NOMO-1 treated with DMSO at 0.1 percent for 48 hours (cell line): ENCODE measurements around the gene SMG9.

Experiments
- DNase-seq: peaks from one replicate; lab custom pipeline; 2025; ENCODE audit not compliant: unreplicated experiment; lab: John Stamatoyannopoulos, UW

The SMG9 gene

GRCh38 chr19:43759515-43759914 is 4.8 kb upstream of the SMG9 start:
- no peak for DNase-seq

- peak; percentile 86 for DNase-seq
These were observed 567 bp upstream of the SMG9 start for GRCh38 chr19:43755256-43755801.

GRCh38 chr19:43754253-43754502 is 584 bp downstream of the SMG9 start:
- DNase-seq = no peak

GRCh38 chr19:43752287-43752875 is 2.4 kb downstream of the SMG9 start:
- DNase-seq = no peak

GRCh38 chr19:43751466-43752220 is 3.1 kb downstream of the SMG9 start:
- no peak for DNase-seq

- DNase-seq = no peak
These were observed 4.9 kb downstream of the SMG9 start for GRCh38 chr19:43749898-43750297.

- no peak for DNase-seq
These were observed 5.6 kb downstream of the SMG9 start for GRCh38 chr19:43749152-43749551.

- DNase-seq = no peak
These were observed 6.1 kb downstream of the SMG9 start for GRCh38 chr19:43748685-43749084.

GRCh38 chr19:43748205-43748594 is 6.6 kb downstream of the SMG9 start:
- DNase-seq = no peak

GRCh38 chr19:43747557-43748204 is 7.1 kb downstream of the SMG9 start:
- DNase-seq = no peak

- no peak for DNase-seq
These were observed 11.7 kb downstream of the SMG9 start for GRCh38 chr19:43743059-43743458.

GRCh38 chr19:43741075-43741825 is 13.5 kb downstream of the SMG9 start:
- DNase-seq = no peak

GRCh38 chr19:43739439-43740235 is 15.1 kb downstream of the SMG9 start:
- no peak for DNase-seq

GRCh38 chr19:43738780-43739211 is 16.0 kb downstream of the SMG9 start:
- peak; percentile 29 for DNase-seq

GRCh38 chr19:43735957-43736356 is 18.8 kb downstream of the SMG9 start:
- no peak for DNase-seq

- no peak for DNase-seq
These were observed 19.7 kb downstream of the SMG9 start for GRCh38 chr19:43735013-43735412.

- DNase-seq = peak; percentile 13
These were observed 22.9 kb downstream of the SMG9 start for GRCh38 chr19:43731846-43732245.

GRCh38 chr19:43731346-43731745 is 23.4 kb downstream of the SMG9 start:
- DNase-seq = no peak

GRCh38 chr19:43729919-43730318 is 24.8 kb downstream of the SMG9 start:
- DNase-seq = no peak

GRCh38 chr19:43727593-43727853 is 27.2 kb downstream of the SMG9 start:
- no peak for DNase-seq
